Neural progenitor cell (in vitro differentiated cells): ENCODE measurements around the gene HES7. TPM values are rescaled to one million over a fixed set of nuclear protein-coding genes. Genes with fewer than 3 reads are reported as not detected.
A peak's percentile ranks its signal among the peaks of the same experiment; 100 is the strongest.

Experiments
- DNase-seq: peaks from one replicate; pipeline ENCODE4 v3.0.0-alpha.2; 2016; ENCODE audit warnings: low spot score
- H2AFZ ChIP-seq: fragments of 200-600 bp; sonication (generic); replicated peaks from 2 replicates; pipeline ENCODE4 v1.6.1; 2016; ENCODE audit warnings: antibody characterized with exemption
- H3F3A ChIP-seq: fragments of 200-600 bp; sonication (generic); 2 replicates; pipeline ENCODE4 v1.6.1; 2016; ENCODE audit warnings: antibody characterized with exemption, low read depth
- H3K27ac ChIP-seq: fragments of 200-600 bp; sonication (generic); 2 replicates; pipeline ENCODE4 v1.5.1; 2016; ENCODE audit warnings: mild to moderate bottlenecking
- H3K27me3 ChIP-seq: fragments of 200-600 bp; sonication (generic); 2 replicates; pipeline ENCODE4 v1.6.1; 2016; ENCODE audit warnings: mild to moderate bottlenecking, moderate library complexity
- H3K36me3 ChIP-seq: fragments of 200-600 bp; sonication (generic); 2 replicates; pipeline ENCODE4 v1.5.1; 2016
- H3K4me1 ChIP-seq: fragments of 200-600 bp; sonication (generic); 2 replicates; pipeline ENCODE4 v1.6.1; 2016; ENCODE audit warnings: mixed run types
- H3K4me2 ChIP-seq: fragments of 200-600 bp; sonication (generic); 2 replicates; pipeline ENCODE4 v1.6.1; 2016
- H3K4me3 ChIP-seq: fragments of 200-600 bp; sonication (generic); 2 replicates; pipeline ENCODE4 v1.5.1; 2016
- H3K79me2 ChIP-seq: fragments of 200-600 bp; sonication (generic); 2 replicates; pipeline ENCODE4 v1.6.1; 2016; ENCODE audit warnings: low read depth
- H3K9ac ChIP-seq: fragments of 200-600 bp; sonication (generic); 2 replicates; pipeline ENCODE4 v1.6.1; 2016
- H3K9me3 ChIP-seq: fragments of 200-600 bp; sonication (generic); 2 replicates; pipeline ENCODE4 v1.5.1; 2016; ENCODE audit warnings: low read depth
- H4K20me1 ChIP-seq: fragments of 200-600 bp; sonication (generic); 2 replicates; pipeline ENCODE4 v1.6.1; 2016; ENCODE audit warnings: low read depth
- H3K27ac Mint-ChIP-seq: 3 replicates; pipeline ENCODE4 v1.8.0; 2021; ENCODE audit warnings: mixed read lengths
- H3K27me3 Mint-ChIP-seq: 2 replicates; pipeline ENCODE4 v1.8.0; 2022; ENCODE audit warnings: low read depth, mild to moderate bottlenecking, inconsistent platforms, moderate library complexity, mixed read lengths; ENCODE audit not compliant: insufficient read depth
- H3K36me3 Mint-ChIP-seq: 3 replicates; pipeline ENCODE4 v1.8.0; 2021; ENCODE audit warnings: mixed read lengths
- H3K4me1 Mint-ChIP-seq: 3 replicates; pipeline ENCODE4 v1.8.0; 2021; ENCODE audit warnings: mixed read lengths
- H3K4me3 Mint-ChIP-seq: 3 replicates; pipeline ENCODE4 v1.8.0; 2021; ENCODE audit warnings: mild to moderate bottlenecking, moderate library complexity, mixed read lengths
- H3K9me3 Mint-ChIP-seq: 3 replicates; pipeline ENCODE4 v1.8.0; 2020; ENCODE audit warnings: mixed read lengths
- EZH2 ChIP-seq: fragments of 200-600 bp; sonication (generic); IDR thresholded peaks from 2 replicates; pipeline ENCODE4 v1.6.1; 2017; ENCODE audit warnings: antibody characterized with exemption, mild to moderate bottlenecking, moderate library complexity
- EZH2phosphoT487 ChIP-seq: fragments of 200-600 bp; sonication (generic); IDR thresholded peaks from 2 replicates; pipeline ENCODE4 v1.6.1; 2017; ENCODE audit warnings: antibody characterized with exemption
- total RNA-seq: library from RNA; depleted of rRNA; stranded (reverse); fragments of >200 nt; gene quantifications from 2 replicates; pipeline ENCODE4 v1.2.3, GENCODE V29; 2015; ENCODE audit warnings: low replicate concordance
- TF ChIP-seq, protein P1 (sequence below): fragments of 200-600 bp; sonication (generic); IDR thresholded peaks from 2 replicates; pipeline ENCODE4 v1.5.1; 2017; ENCODE audit warnings: antibody characterized with exemption, mild to moderate bottlenecking

Gene HES7
- total RNA-seq, 1 donor from 2014 or later, result not detected

DNA sequence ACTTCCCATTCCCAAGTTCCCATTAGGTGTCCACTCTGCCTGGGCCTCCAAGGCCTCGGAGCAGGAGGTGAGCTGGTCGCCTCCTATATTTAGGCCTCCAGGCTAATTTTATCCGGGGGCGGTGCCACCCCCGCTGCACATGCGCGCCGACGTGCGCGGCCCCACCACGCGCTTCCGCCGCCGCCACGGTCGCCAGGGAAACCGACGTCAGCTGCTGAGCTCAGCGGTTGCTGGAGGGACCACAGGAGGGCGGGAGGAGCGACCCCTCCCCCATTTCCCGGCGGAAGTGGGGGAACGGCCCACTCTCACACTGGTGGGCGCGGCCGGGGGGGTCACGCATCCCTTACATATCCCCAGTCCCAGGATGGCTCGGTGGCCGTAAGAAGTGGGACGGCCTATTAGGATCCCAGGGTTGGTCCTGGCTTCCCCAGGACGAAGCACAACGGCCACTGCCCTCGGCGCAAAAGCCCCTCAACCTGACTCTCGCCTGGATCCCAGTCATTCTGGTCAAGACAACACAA, 27.3 kb upstream of the HES7 start:
- peaks cover 18% of the 10 kb centered on the region for H3K4me1 ChIP-seq

DNA sequence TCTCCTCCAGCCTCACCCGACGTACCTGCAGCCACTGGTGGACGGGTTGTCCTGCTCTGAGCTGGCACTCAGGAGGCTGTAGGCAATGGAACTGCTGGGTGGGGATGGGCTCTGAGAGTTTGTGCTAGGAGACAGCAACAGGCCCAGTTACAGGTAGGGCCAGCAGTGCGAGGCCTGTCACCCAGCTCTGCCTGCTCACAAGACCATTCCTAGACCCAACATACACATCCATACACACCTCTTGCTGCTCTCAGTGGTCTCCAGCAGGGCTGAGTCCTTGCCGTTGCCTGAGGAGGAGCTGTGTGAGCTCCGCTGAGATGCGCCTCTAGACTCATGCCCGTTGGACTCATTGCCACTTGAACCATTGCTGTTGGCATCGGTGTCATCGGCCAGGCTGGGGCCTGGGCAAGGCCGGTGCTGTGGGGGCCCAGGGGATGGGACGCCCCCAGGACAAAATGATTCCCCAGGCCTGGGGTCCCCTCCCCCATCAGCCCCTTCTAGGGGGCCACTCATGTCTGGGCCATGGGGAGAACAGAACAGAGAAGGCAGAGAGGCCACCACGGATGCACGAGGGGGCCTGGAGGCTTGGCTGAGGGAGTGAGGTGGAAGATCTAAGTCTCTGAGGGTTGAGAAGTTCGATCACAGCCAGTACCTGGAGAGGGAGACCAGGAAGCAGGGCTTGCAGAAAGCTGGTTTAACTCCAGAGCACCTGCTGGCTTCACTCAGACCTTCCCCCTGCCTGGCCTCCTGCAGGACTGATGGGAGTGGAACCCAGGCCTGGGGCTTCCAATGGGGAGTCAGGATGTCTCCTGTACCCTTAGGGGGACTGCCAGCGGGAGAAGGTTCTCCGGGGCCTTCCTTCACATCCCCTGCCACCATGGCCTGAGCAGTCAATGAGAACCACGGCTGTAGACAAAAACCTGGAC, 26.6 kb upstream of the HES7 start:
- no peak overlapping the region for H3K4me3 Mint-ChIP-seq
- Histone ChIP-seq H3K27ac (no peak overlapping the region), H4K20me1 (peaks cover 18% of the 10 kb centered on the region), H3K4me2 (peak overlapping the region; percentile 92), H3K4me3 (peak overlapping the region; percentile 69), H2AFZ (no peak overlapping the region), H3K79me2 (no peaks in the 10 kb centered on the region), H3K9ac (no peak overlapping the region), H3K27me3 (no peaks in the 10 kb centered on the region), H3K36me3 (no peaks in the 10 kb centered on the region), H3F3A (peaks cover 35% of the 10 kb centered on the region), H3K4me1 (peaks cover 14% of the 10 kb centered on the region), H3K9me3 (no peaks in the 10 kb centered on the region)
- peaks cover 15% of the 10 kb centered on the region for H3K27me3 Mint-ChIP-seq
- DNase-seq, result no peak
- no peak for TF ChIP-seq EZH2
- no peak for TF ChIP-seq EZH2phosphoT487
- TF ChIP-seq, protein P1, sequence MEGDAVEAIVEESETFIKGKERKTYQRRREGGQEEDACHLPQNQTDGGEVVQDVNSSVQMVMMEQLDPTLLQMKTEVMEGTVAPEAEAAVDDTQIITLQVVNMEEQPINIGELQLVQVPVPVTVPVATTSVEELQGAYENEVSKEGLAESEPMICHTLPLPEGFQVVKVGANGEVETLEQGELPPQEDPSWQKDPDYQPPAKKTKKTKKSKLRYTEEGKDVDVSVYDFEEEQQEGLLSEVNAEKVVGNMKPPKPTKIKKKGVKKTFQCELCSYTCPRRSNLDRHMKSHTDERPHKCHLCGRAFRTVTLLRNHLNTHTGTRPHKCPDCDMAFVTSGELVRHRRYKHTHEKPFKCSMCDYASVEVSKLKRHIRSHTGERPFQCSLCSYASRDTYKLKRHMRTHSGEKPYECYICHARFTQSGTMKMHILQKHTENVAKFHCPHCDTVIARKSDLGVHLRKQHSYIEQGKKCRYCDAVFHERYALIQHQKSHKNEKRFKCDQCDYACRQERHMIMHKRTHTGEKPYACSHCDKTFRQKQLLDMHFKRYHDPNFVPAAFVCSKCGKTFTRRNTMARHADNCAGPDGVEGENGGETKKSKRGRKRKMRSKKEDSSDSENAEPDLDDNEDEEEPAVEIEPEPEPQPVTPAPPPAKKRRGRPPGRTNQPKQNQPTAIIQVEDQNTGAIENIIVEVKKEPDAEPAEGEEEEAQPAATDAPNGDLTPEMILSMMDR, result no peak
- H3K4me1 Mint-ChIP-seq, result peaks cover 21% of the 10 kb centered on the region
- H3K27ac Mint-ChIP-seq, result no peak overlapping the region
- H3K9me3 Mint-ChIP-seq, result no peaks in the 10 kb centered on the region
- peaks cover 9% of the 10 kb centered on the region for H3K36me3 Mint-ChIP-seq

More for the DNA sequence above, 27.3 kb upstream of the HES7 start:
- Histone ChIP-seq H3K27ac (no peak overlapping the region), H2AFZ (no peak overlapping the region), H3K4me2 (peak overlapping the region; percentile 92), H3F3A (peaks cover 41% of the 10 kb centered on the region), H3K79me2 (no peaks in the 10 kb centered on the region), H3K9ac (peak overlapping the region; percentile 18), H3K9me3 (no peaks in the 10 kb centered on the region), H4K20me1 (peaks cover 18% of the 10 kb centered on the region), H3K36me3 (no peaks in the 10 kb centered on the region), H3K27me3 (no peaks in the 10 kb centered on the region), H3K4me3 (peak overlapping the region; percentile 69)
- no peak overlapping the region for H3K4me3 Mint-ChIP-seq
- DNase-seq, result peak; percentile 86
- H3K36me3 Mint-ChIP-seq, result peaks cover 7% of the 10 kb centered on the region
- no peak for TF ChIP-seq EZH2phosphoT487
- TF ChIP-seq, protein P1, result no peak
- no peak for TF ChIP-seq EZH2
- peaks cover 16% of the 10 kb centered on the region for H3K27me3 Mint-ChIP-seq
- peak overlapping the region; percentile 96 for H3K27ac Mint-ChIP-seq
- H3K9me3 Mint-ChIP-seq, result no peaks in the 10 kb centered on the region
- H3K4me1 Mint-ChIP-seq, result peaks cover 21% of the 10 kb centered on the region

DNA sequence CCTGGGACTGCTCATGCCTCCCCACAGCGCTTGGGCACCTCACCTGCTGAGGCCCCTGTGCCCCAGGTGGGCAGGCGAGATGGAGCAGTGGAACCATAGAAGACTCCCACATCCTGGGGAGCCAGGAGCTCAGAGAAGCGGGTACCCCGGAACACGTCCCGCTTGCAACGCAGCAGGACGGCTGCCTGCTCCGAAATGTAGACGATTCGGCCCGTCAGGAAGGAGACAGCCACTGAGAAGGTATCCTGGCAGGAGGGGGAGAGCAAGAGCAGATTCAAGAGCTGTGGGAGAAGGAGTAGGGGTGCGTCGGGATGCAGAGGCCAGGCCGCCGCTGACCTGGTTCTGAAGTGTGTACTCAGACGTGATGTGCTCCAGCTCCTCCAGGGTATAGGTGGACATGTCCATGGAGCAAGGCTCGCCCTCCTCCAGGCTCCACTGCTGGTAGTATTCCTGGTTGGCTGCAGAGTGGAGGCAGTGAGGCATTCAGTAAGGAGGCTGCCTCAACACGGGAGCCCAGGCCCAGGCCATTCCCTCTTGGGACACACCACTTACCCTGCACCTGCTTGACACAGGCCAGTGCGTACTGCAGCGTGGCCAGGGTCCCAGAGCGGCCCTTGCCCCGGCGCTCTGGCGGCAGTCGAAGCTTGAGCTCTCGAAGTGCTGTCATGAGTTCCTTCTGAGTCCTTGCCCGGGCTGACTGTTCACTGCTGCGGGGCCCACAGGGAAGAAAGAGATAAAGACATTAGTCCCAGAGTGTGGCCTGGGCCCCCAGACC, 25.7 kb upstream of the HES7 start:
- no peak overlapping the region for H3K4me2 ChIP-seq
- H4K20me1 ChIP-seq, result peaks cover 18% of the 10 kb centered on the region
- Mint-ChIP-seq H3K27me3 (peaks cover 12% of the 10 kb centered on the region), H3K9me3 (no peaks in the 10 kb centered on the region), H3K4me3 (peak overlapping the region; percentile 65), H3K36me3 (peaks cover 9% of the 10 kb centered on the region), H3K27ac (no peak overlapping the region), H3K4me1 (peaks cover 21% of the 10 kb centered on the region)
- H3K79me2 ChIP-seq, result no peaks in the 10 kb centered on the region
- no peak for DNase-seq
- H3K9ac ChIP-seq, result no peak overlapping the region
- no peaks in the 10 kb centered on the region for H3K9me3 ChIP-seq
- H3K36me3 ChIP-seq, result no peaks in the 10 kb centered on the region
- no peak overlapping the region for H3K4me3 ChIP-seq
- H3K27me3 ChIP-seq, result no peaks in the 10 kb centered on the region
- H2AFZ ChIP-seq, result no peak overlapping the region
- H3F3A ChIP-seq, result peaks cover 26% of the 10 kb centered on the region
- TF ChIP-seq EZH2 (no peak), EZH2phosphoT487 (no peak)
- TF ChIP-seq, protein P1, result no peak
- H3K27ac ChIP-seq, result no peak overlapping the region
- peaks cover 6% of the 10 kb centered on the region for H3K4me1 ChIP-seq
